Measurements from ENCODE around the gene SFXN5. TPM values are rescaled to one million over a fixed set of nuclear protein-coding genes. Genes with fewer than 3 reads are reported as not detected.

The SFXN5 gene
- total RNA-seq, 1 experiment from 2014 or later, result 11.3 TPM

- CTCF ChIA-PET, result interaction anchor here (1.0 to 1.2 kb wide), 2 partner anchors 22 to 88 kb away, joined by 4 to 8 read pairs; no protein-coding TSS in a partner anchor
Measured at GRCh38 chr2:73089270-73090030, 17.9 kb upstream of the SFXN5 start.

GRCh38 chr2:73088703-73089102, 17.2 kb upstream of the SFXN5 start:
- intact Hi-C loops (cut with micrococcal nuclease; ENCODE audit: unreplicated experiment), result no loop called here
- H3K4me1 Mint-ChIP-seq (ENCODE audit: low read depth, unreplicated experiment), result peaks cover 36% of the 10 kb centered on the region

More at GRCh38 chr2:73089270-73090030, 17.9 kb upstream of the SFXN5 start:
- TF ChIP-seq CTCF (IDR thresholded peaks at IDR 0.05; ENCODE audit: unreplicated experiment), result no peak
- Mint-ChIP-seq H3K27me3 (ENCODE audit: unreplicated experiment) (no peaks in the 10 kb centered on the region), H3K4me1 (ENCODE audit: low read depth, unreplicated experiment) (peaks cover 34% of the 10 kb centered on the region), H3K9me3 (ENCODE audit: low read depth, unreplicated experiment) (no peaks in the 10 kb centered on the region), H3K36me3 (ENCODE audit: insufficient read depth, unreplicated experiment) (peaks cover 4% of the 10 kb centered on the region), H3K4me3 (ENCODE audit: low read depth, unreplicated experiment) (no peak overlapping the region), H3K27ac (ENCODE audit: unreplicated experiment) (no peak overlapping the region)
- no TSS peak for BruUV-seq (replicated peaks)
- DNase-seq, result peak; percentile 67
- intact Hi-C loops (cut with micrococcal nuclease; ENCODE audit: unreplicated experiment), result no loop called here

GRCh38 chr2:73088211-73088610, 16.7 kb upstream of the SFXN5 start:
- TF ChIP-seq CTCF (IDR thresholded peaks at IDR 0.05; ENCODE audit: unreplicated experiment), result no peak
- no peak overlapping the region for H3K27ac Mint-ChIP-seq (ENCODE audit: unreplicated experiment)
- CTCF ChIA-PET, result interaction anchor here (0.5 kb wide), 1 partner anchor 796 kb away, joined by 3 read pairs; no protein-coding TSS in a partner anchor
- peaks cover 36% of the 10 kb centered on the region for H3K4me1 Mint-ChIP-seq (ENCODE audit: low read depth, unreplicated experiment)
- DNase-seq, result no peak
- H3K4me3 Mint-ChIP-seq (ENCODE audit: low read depth, unreplicated experiment), result no peak overlapping the region
- H3K9me3 Mint-ChIP-seq (ENCODE audit: low read depth, unreplicated experiment), result no peaks in the 10 kb centered on the region
- intact Hi-C loops (cut with micrococcal nuclease; ENCODE audit: unreplicated experiment), result no loop called here
- H3K36me3 Mint-ChIP-seq (ENCODE audit: insufficient read depth, unreplicated experiment), result peaks cover 4% of the 10 kb centered on the region
- BruUV-seq (replicated peaks), result no TSS peak
- no peaks in the 10 kb centered on the region for H3K27me3 Mint-ChIP-seq (ENCODE audit: unreplicated experiment)

More at GRCh38 chr2:73088703-73089102, 17.2 kb upstream of the SFXN5 start:
- Mint-ChIP-seq H3K9me3 (ENCODE audit: low read depth, unreplicated experiment) (no peaks in the 10 kb centered on the region), H3K27me3 (ENCODE audit: unreplicated experiment) (no peaks in the 10 kb centered on the region), H3K36me3 (ENCODE audit: insufficient read depth, unreplicated experiment) (peaks cover 4% of the 10 kb centered on the region), H3K27ac (ENCODE audit: unreplicated experiment) (no peak overlapping the region), H3K4me3 (ENCODE audit: low read depth, unreplicated experiment) (no peak overlapping the region)
- TF ChIP-seq CTCF (IDR thresholded peaks at IDR 0.05; ENCODE audit: unreplicated experiment), result no peak
- TSS peak; percentile 22 for BruUV-seq (replicated peaks)
- DNase-seq, result no peak
- CTCF ChIA-PET, result interaction anchor here (0.5 to 1.2 kb wide), 2 partner anchors 23 to 796 kb away, joined by 3 to 4 read pairs; no protein-coding TSS in a partner anchor

- Mint-ChIP-seq H3K27me3 (ENCODE audit: unreplicated experiment) (no peaks in the 10 kb centered on the region), H3K36me3 (ENCODE audit: insufficient read depth, unreplicated experiment) (peaks cover 4% of the 10 kb centered on the region), H3K4me3 (ENCODE audit: low read depth, unreplicated experiment) (no peak overlapping the region), H3K9me3 (ENCODE audit: low read depth, unreplicated experiment) (no peaks in the 10 kb centered on the region), H3K27ac (ENCODE audit: unreplicated experiment) (no peak overlapping the region), H3K4me1 (ENCODE audit: low read depth, unreplicated experiment) (peaks cover 36% of the 10 kb centered on the region)
- intact Hi-C loops (cut with micrococcal nuclease; ENCODE audit: unreplicated experiment), result no loop called here
- no peak for DNase-seq
- no TSS peak for BruUV-seq (replicated peaks)
- CTCF ChIA-PET, result no interaction called here
- no peak for TF ChIP-seq CTCF (IDR thresholded peaks at IDR 0.05; ENCODE audit: unreplicated experiment)
Measured at GRCh38 chr2:73087311-73087710, 15.8 kb upstream of the SFXN5 start.
